ENCODE measurements around the gene GBGT1. TPM values are rescaled to one million over a fixed set of nuclear protein-coding genes. Genes with fewer than 3 reads are reported as not detected.
A peak's percentile ranks its signal among the peaks of the same experiment; 100 is the strongest.

Gene GBGT1
- total RNA-seq, 1 donor from 2014 or later: 2.0 TPM

DNA sequence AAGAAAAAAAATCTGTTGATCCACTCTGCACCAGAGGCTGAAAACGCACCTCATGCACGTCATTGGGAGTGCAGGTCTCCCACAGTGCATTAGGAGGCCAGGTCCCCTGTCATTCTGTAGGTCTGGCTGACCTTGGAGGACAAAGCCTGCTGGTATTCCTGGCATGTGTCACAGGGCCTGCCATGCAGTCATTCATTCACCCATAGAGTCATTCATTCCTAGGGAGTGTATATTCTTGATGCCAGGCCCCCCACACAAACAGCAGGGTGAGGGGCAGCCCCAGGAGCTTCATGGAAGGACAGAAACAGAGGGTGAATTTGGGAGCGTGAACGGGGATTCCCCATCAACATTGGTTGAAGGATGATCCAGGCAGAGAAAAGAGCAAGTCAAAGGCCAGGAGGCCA lies 2.2 kb downstream of the GBGT1 start:
- no peak for ATAC-seq

- peak; percentile 70 for ATAC-seq
Observed at GRCh38 chr9:133160742-133161546, 2.8 kb downstream of the GBGT1 start.

DNA sequence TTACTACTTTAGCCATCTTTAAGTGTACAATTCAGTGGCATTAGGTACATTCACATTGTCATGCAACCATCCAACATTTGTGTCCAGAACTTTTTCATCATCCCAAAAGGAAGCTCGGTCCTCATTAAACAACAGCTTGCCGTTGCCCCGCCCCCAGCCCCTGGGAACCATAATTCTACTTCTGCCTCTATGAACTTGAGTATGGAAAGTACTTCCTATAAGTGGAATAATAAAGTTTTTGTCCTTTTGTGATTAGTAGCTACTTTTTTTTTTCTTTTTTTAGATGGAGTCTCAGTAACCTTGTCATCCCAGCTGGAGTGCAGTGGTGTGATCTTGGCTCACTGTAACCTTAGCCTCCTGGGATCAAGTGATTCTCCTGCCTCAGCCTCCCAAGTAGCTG lies 5.0 kb downstream of the GBGT1 start:
- no peak for ATAC-seq

DNA sequence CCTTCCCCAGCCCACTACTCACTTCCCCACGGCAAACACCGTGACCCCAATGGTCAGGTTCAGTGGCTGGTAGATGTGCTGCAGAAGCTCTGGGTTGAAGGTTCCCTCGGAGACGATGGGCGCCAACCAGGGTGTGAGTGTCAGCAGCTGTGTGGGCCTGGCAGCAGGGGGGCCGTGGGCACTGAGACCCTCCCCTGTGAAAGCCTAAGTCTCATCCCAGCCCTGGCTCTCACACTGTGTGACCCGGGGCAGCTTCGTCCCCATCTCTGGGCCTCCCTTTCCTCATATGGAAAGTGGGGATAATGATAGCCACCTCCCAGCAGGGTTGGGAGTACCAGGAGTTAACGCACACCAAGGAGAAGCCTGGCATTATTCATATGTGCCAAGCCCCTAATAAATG lies 8.6 kb downstream of the GBGT1 start:
- ATAC-seq: no peak

DNA sequence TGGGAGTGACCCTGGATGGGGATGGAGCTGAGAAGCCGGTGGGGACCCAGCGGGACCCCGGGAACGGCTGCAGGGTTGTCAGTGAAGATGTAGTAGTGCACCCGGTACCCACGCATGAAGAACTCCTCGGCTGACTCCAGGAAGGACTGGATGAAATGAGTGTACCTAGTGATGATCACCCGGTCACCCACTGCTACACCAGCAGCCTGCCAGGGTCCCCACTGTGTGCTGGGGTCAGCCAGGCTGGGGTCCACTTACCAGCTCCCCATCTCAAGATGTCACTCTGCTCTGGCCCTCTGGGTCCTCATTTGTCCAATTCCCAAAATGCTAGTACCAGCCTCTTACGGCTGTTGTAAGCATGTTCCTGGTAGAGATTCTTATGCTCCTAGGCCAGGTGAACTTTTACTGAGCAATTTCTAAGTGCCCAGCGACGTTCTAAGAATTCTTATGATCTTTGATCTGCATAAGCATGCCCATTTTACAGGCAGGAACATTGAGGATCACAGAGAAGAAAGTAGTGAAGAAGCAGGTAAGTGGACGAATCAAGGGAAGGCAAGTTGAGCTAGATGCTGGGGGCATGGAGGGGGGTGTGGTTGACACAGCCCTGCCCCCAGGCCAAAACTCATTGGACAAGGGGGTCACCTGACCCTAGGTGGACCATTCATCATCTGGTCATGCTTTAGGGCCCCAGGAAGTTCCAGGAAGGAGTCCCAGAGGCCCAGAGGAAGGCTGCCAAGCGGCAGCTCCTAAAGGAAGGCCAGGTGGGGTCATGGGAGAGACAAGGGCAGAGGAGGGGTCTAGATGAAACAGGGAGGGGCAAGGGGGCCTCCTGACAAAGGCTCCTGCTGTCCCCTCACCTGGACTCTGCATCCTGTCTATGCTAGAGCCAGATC lies 9.4 kb downstream of the GBGT1 start:
- no peak for ATAC-seq

DNA sequence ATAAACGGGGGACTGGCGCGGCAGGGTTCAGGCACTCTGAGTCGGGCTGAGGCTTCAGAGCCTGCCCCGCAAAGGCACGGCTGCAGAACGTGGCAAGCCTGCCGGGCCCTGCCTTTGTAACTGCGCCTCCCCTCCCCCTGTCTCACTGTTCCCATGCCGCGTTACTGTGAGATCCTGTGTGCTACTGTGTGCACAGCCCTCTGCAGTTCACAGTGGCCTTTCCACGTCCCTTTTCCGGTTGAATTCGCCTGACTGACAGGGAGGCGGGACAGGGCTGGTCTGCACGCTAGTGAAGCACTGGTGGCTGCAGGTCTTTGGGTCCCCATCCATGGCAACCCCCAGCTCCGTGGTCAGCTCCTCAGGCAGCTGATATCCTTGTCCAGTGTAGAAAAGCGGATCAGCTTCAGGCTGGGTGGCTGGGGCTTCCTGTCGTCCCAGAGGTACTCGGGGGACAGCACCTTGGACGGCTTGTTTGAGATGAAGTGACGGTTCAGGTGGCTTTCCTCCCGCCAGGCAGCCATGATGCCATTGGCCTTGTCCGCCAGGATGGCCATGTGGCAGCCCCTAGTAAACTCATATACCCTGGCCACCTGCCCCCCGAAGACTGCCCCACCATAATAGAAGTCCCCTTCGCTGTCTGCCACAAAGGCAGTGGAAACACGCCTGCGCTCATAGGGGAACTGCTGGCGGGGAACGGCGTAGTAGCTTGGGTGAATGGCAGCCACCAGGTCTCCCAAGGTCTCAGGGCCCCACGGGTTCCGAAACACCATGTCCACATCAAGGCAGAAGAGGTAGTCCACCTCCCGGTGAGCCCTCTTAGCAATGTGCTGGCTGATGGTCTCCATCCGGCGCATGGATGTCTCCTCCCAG lies 10.3 kb downstream of the GBGT1 start:
- ATAC-seq: no peak

GRCh38 chr9:133151601-133152525 lies 11.9 kb downstream of the GBGT1 start:
- no peak for ATAC-seq

DNA sequence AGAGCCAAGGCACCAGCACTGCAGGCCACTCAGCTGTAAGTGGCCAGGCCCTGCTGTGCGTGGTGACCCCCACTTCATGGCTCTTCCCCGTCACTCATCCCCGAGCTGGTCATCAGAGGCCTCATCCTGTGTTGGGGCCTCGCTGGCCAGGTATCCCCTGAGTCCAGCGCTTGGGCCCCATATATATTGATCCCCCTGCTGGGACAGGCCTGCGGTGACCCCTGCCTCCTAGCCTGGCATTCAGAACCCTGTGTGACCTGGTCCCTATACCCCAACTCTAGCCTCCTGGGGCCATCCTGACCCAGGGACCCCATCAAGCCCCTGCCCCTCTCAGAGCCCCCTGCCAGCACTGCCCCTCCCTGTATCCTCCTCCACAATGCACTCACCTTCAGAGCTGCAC lies 12.7 kb downstream of the GBGT1 start:
- ATAC-seq: no peak

- ATAC-seq: peak; percentile 78
Observed at GRCh38 chr9:133149130-133150015, 14.3 kb downstream of the GBGT1 start.

GRCh38 chr9:133148199-133149129 lies 15.2 kb downstream of the GBGT1 start:
- peak; percentile 34 for ATAC-seq

DNA sequence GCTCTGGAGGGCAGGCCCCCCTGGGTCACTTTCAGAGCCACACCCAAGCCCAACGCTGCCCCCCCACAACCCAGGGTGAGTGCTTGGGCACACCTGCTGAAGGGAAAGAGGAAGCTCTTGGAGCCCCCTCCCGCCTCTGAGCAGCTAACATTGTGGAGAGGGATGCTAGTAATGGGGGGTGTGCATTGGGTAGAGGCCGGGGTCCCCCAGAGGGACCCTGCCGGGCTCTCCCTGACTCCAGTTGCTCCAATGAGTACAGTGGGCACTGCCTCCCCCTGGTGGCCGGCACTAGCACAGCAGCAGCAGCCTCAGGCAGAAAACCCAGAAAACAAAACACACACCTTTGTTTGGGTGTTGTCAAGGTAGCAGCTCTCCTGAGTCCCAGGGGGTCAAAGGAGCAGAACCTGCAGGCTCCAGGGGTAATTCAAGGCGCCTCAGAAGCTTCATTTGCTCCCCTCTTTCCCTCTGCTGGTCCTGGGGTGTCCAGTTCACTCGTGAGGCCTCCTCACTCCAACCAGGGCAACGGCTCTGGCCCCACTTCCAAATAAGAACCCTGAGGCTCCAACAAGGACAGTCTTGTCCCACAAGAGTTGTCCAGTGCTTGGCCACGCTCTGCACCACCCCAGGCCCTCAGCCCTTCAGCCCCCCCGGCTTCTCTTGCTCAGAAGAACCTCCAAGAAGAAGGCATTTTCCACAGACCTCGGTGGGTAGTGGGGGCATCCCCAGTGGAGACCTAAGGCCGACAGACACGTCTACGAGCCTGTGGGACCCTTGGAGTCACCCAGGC lies 16.1 kb downstream of the GBGT1 start:
- peak; percentile 30 for ATAC-seq

- ATAC-seq: no peak
Observed at GRCh38 chr9:133146746-133147411, 16.8 kb downstream of the GBGT1 start.

- ATAC-seq: no peak
Observed at GRCh38 chr9:133144904-133145851, 18.5 kb downstream of the GBGT1 start.

DNA sequence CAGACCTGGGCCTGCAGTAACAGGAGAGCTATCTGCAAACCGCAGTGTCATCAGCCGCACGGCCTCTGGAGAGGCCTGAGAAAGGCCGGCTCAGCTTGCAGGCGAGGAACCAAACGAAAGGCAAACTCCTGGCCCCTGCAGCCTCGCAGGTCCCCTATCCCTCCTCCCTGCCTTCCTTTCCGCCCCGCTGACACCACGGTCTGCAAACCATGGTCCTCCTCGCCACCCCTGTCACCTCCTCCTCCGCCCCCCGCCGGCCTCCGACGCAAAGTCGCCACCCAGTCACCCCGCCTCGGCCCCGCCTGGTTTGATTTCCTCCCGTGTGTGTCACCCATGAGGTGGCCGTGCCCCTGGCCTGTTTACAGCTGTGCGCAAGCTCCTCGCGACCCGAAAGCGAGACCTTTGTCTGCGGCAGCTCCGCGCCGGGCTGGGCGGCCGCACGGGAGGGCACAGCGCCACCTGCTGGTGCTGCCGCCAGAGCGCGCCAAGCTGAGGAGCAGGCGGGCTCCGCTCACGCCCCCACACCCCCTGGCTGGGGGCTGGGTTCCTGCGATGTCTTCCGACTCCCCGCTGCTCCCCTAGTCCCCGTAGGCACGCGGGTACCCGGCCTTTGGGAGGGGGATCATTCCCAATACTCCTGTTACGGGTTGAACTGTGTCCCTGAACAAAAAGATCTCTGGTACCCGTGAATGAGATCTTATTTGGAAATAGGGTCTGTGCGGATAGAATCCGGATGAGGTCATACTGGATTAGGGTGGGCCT lies 19.4 kb downstream of the GBGT1 start:
- peak; percentile 59 for ATAC-seq

DNA sequence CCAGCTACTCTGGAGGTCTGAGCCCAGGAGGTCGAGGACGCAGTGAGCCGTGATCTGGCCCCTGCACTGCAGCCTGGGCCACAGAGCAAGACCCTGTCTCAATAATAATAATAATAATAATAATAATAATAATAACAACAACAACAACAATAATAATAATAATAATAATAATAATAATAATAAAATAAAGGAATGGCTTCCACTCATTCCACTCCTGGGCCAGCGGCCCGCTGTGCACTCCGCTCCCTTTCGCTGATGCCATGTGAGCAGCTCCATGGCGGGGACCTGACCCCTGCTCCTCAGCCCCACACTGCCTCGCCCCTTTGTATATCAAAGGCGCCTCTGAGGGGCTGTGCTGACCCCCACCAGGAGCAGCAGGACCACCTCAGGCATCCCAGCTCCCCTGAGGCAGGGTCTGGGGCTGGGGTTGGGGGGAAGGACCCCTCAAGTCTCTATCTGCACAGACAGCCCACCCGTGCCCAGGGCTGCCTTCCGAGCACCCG lies 20.0 kb downstream of the GBGT1 start:
- peak; percentile 0 for ATAC-seq

Data from esophagus mucosa (tissue), 1 donor.